Neuronal stem cell (in vitro differentiated cells): ENCODE measurements around the gene MLST8.

Experiments
- DNase-seq: peaks from one replicate; pipeline ENCODE4 v3.0.0-alpha.2; 2013; ENCODE audit warnings: low spot score
- H2AFZ ChIP-seq: one replicate; pipeline ENCODE4 v1.6.1; 2013; ENCODE audit warnings: mild to moderate bottlenecking, low read length, inconsistent platforms
- H2AK5ac ChIP-seq: 2 replicates; pipeline ENCODE4 v1.6.1; 2013; ENCODE audit warnings: low read depth, mild to moderate bottlenecking, inconsistent platforms, low read length, moderate library complexity, mixed read lengths
- H2BK120ac ChIP-seq: 2 replicates; pipeline ENCODE4 v1.6.1; 2013; ENCODE audit warnings: low read depth, mild to moderate bottlenecking, inconsistent platforms, low read length, moderate library complexity, mixed read lengths
- H2BK12ac ChIP-seq: one replicate; pipeline ENCODE4 v1.6.1; 2013; ENCODE audit warnings: low read length, inconsistent platforms
- H2BK15ac ChIP-seq: 2 replicates; pipeline ENCODE4 v1.6.1; 2013; ENCODE audit warnings: mild to moderate bottlenecking, low read length, inconsistent platforms, mixed read lengths
- H2BK5ac ChIP-seq: one replicate; pipeline ENCODE4 v1.6.1; 2013; ENCODE audit warnings: inconsistent platforms, mild to moderate bottlenecking, low read length, moderate library complexity
- H3K14ac ChIP-seq: one replicate; pipeline ENCODE4 v1.6.1; 2013; ENCODE audit warnings: low read length, inconsistent platforms
- H3K18ac ChIP-seq: 2 replicates; pipeline ENCODE4 v1.6.1; 2013; ENCODE audit warnings: low read length, inconsistent platforms
- H3K23ac ChIP-seq: 2 replicates; pipeline ENCODE4 v1.6.1; 2013; ENCODE audit warnings: low read depth, mild to moderate bottlenecking, mixed read lengths, low read length, inconsistent platforms; ENCODE audit not compliant: poor library complexity
- H3K27ac ChIP-seq: replicated peaks from 3 replicates; pipeline ENCODE4 v1.5.1; 2013; ENCODE audit warnings: low read length, inconsistent platforms
- H3K27me3 ChIP-seq, 3 experiments: 2 replicates each; pipeline ENCODE4 v1.6.1; 2013; ENCODE audit warnings: low read length in 3 of 3, mild to moderate bottlenecking in 2 of 3, inconsistent platforms in 1 of 3, low read depth in 1 of 3, mixed read lengths in 1 of 3, moderate library complexity in 1 of 3; ENCODE audit not compliant: control insufficient read depth in 3 of 3, insufficient read depth in 3 of 3
- H3K36me3 ChIP-seq, 2 donors: replicated peaks in 1 of 2; 2 replicates each; pipeline ENCODE4 v1.6.1; 2013; ENCODE audit warnings: low read length in 2 of 2; ENCODE audit not compliant: control insufficient read depth in 2 of 2, insufficient read depth in 2 of 2
- H3K4ac ChIP-seq: 2 replicates; pipeline ENCODE4 v1.6.1; 2013; ENCODE audit warnings: inconsistent platforms, mild to moderate bottlenecking, low read length, moderate library complexity
- H3K4me1 ChIP-seq, 2 donors: 1 replicate in 1 of 2; 2 replicates in 1 of 2; pipeline ENCODE4 v1.6.1; 2013; ENCODE audit warnings: low read length in 2 of 2, low read depth in 1 of 2; ENCODE audit not compliant: control insufficient read depth in 2 of 2, insufficient read depth in 1 of 2
- H3K4me2 ChIP-seq: one replicate; pipeline ENCODE4 v1.6.1; 2013; ENCODE audit warnings: mild to moderate bottlenecking, low read length, inconsistent platforms; ENCODE audit not compliant: insufficient read depth, poor library complexity, severe bottlenecking
- H3K4me3 ChIP-seq, 2 donors: 2 replicates each; pipeline ENCODE4 v1.5.1; 2013; ENCODE audit warnings: low read length in 2 of 2, mild to moderate bottlenecking in 2 of 2, inconsistent platforms in 1 of 2, moderate library complexity in 1 of 2
- H3K79me1 ChIP-seq: one replicate; pipeline ENCODE4 v1.6.1; 2013; ENCODE audit warnings: low read depth, mild to moderate bottlenecking, inconsistent platforms, low read length, moderate library complexity
- H3K9ac ChIP-seq: one replicate; pipeline ENCODE4 v1.6.1; 2013; ENCODE audit warnings: mild to moderate bottlenecking, low read depth, low read length, inconsistent platforms; ENCODE audit not compliant: poor library complexity
- H3K9me3 ChIP-seq, 2 donors: replicated peaks in 1 of 2; 2 replicates each; pipeline versions ENCODE3 to v1.6.1; 2013; ENCODE audit warnings: low read length in 2 of 2, mild to moderate bottlenecking in 2 of 2, inconsistent platforms in 1 of 2, low read depth in 1 of 2, mixed read lengths in 1 of 2, moderate library complexity in 1 of 2; ENCODE audit not compliant: control insufficient read depth in 2 of 2, insufficient read depth in 1 of 2
- H4K8ac ChIP-seq: one replicate; pipeline ENCODE4 v1.6.1; 2013; ENCODE audit warnings: low read depth, mild to moderate bottlenecking, inconsistent platforms, low read length, moderate library complexity
- H4K91ac ChIP-seq: one replicate; pipeline ENCODE4 v1.6.1; 2013; ENCODE audit warnings: low read length, low read depth, mild to moderate bottlenecking, inconsistent platforms; ENCODE audit not compliant: poor library complexity
- WGBS, 2 donors: extraction: QIAGEN DNeasy Blood & Tissue Kit; methylation state at CpG; one replicate each; pipeline ENCODE4 v1.1.7; 2013; ENCODE audit warnings: missing lambda C conversion rate in 2 of 2, mixed read lengths in 1 of 2; ENCODE audit not compliant: insufficient read length in 2 of 2, insufficient replicate concordance in 1 of 2; ENCODE audit errors: extremely low coverage in 2 of 2; 5-methylcytosine and 5-hydroxymethylcytosine counted together

Gene MLST8

GRCh38 chr16:2232094-2232990 is 27.1 kb downstream of the MLST8 start:
- no peak overlapping the region for H3K18ac ChIP-seq
- H3K27me3 ChIP-seq: peaks cover 0 to 15% (median 3%) of the 10 kb centered on the region in 3 experiments
- peaks cover 44 to 86% of the 10 kb centered on the region in 2 donors for H3K36me3 ChIP-seq
- no peak overlapping the region for H2BK120ac ChIP-seq
- H2BK12ac ChIP-seq: no peak overlapping the region
- no peak overlapping the region for H4K91ac ChIP-seq
- H2AK5ac ChIP-seq: no peak overlapping the region
- peaks cover 0 to 1% of the 10 kb centered on the region in 2 donors for H3K9me3 ChIP-seq
- H3K79me1 ChIP-seq: peaks cover 21% of the 10 kb centered on the region
- H3K14ac ChIP-seq: no peak overlapping the region
- no peak overlapping the region for H3K4me3 ChIP-seq
- no peak overlapping the region for H3K4me2 ChIP-seq
- no peak overlapping the region for H2BK15ac ChIP-seq
- no peak overlapping the region for H3K27ac ChIP-seq
- WGBS, 2 donors: no CpG with 5 or more reads among the region's 41 CpGs
- H3K4ac ChIP-seq: no peak overlapping the region
- H2AFZ ChIP-seq: no peak overlapping the region
- peak overlapping the region; percentile 4 for H4K8ac ChIP-seq
- peaks cover 0 to 10% of the 10 kb centered on the region in 2 donors for H3K4me1 ChIP-seq
- peak overlapping the region; percentile 31 for H3K23ac ChIP-seq
- H3K9ac ChIP-seq: peak overlapping the region; percentile 77
- no peak for DNase-seq
- H2BK5ac ChIP-seq: no peak overlapping the region

- H3K4ac ChIP-seq: no peak overlapping the region
- H2AK5ac ChIP-seq: no peak overlapping the region
- H3K4me1 ChIP-seq: peaks cover 0 to 13% of the 10 kb centered on the region in 2 donors
- no peak overlapping the region for H4K91ac ChIP-seq
- H2BK120ac ChIP-seq: no peak overlapping the region
- peaks cover 0 to 22% (median 7%) of the 10 kb centered on the region in 3 experiments for H3K27me3 ChIP-seq
- H3K4me2 ChIP-seq: no peak overlapping the region
- H3K18ac ChIP-seq: no peak overlapping the region
- DNase-seq: no peak
- H2BK12ac ChIP-seq: no peak overlapping the region
- peaks cover 0 to 1% of the 10 kb centered on the region in 2 donors for H3K9me3 ChIP-seq
- H3K79me1 ChIP-seq: peaks cover 20% of the 10 kb centered on the region
- no CpG with 5 or more reads among the region's 28 CpGs for WGBS, 2 donors
- peaks cover 44 to 87% of the 10 kb centered on the region in 2 donors for H3K36me3 ChIP-seq
- no peak overlapping the region for H4K8ac ChIP-seq
- H3K27ac ChIP-seq: no peak overlapping the region
- no peak overlapping the region for H3K14ac ChIP-seq
- peak overlapping the region; percentile 21 for H3K9ac ChIP-seq
- no peak overlapping the region for H2BK15ac ChIP-seq
- no peak overlapping the region for H2BK5ac ChIP-seq
- no peak overlapping the region for H2AFZ ChIP-seq
- H3K23ac ChIP-seq: no peak overlapping the region
- H3K4me3 ChIP-seq: no peak overlapping the region
Observed at GRCh38 chr16:2233046-2233775, 28.0 kb downstream of the MLST8 start.

- Histone ChIP-seq H2AFZ (no peak overlapping the region), H2BK12ac (peak overlapping the region; percentile 22), H2BK5ac (peak overlapping the region; percentile 39), H3K79me1 (peaks cover 15% of the 10 kb centered on the region), H3K18ac (no peak overlapping the region), H4K8ac (peak overlapping the region; percentile 65), H4K91ac (peak overlapping the region; percentile 85), H3K4ac (no peak overlapping the region), H3K14ac (no peak overlapping the region), H3K4me2 (no peak overlapping the region), H2BK120ac (no peak overlapping the region), H3K4me1 (peaks cover 0 to 16% of the 10 kb centered on the region in 2 donors), H3K4me3 (no peak overlapping the region), H2BK15ac (no peak overlapping the region), H3K23ac (peak overlapping the region; percentile 55), H3K9ac (peak overlapping the region; percentile 60), H3K27ac (no peak overlapping the region), H3K9me3 (peaks cover 0 to 1% of the 10 kb centered on the region in 2 donors), H2AK5ac (no peak overlapping the region), H3K36me3 (peaks cover 40 to 83% of the 10 kb centered on the region in 2 donors), H3K27me3 (peaks cover 0 to 22% (median 7%) of the 10 kb centered on the region in 3 experiments)
- no peak for DNase-seq
- no CpG with 5 or more reads among the region's 51 CpGs for WGBS, 2 donors
Observed at GRCh38 chr16:2233872-2234812, 28.9 kb downstream of the MLST8 start.
